WTC11 (cell line): ENCODE measurements around the gene SUGP2. TPM values are rescaled to one million over a fixed set of nuclear protein-coding genes. Genes with fewer than 3 reads are reported as not detected.
A peak's percentile ranks its signal among the peaks of the same experiment; 100 is the strongest.

ENCODE experiments used
- ATAC-seq: fragments of 200-7000 bp; cut with Tn5 transposase; 2 replicates; pipeline ENCODE4 v1.10.0; 2021; ENCODE audit warnings: mild to moderate bottlenecking, moderate library complexity
- CTCF ChIA-PET: fragments of 300-600 bp; sonication (Branson Sonifier 250); formaldehyde crosslinking; loops from one replicate; lab custom pipeline; 2021; ENCODE audit warnings: antibody characterized with exemption; lab: Charles Lee
- POLR2A ChIA-PET: fragments of 350-600 bp; sonication (Branson Sonifier 250); formaldehyde crosslinking; loops from one replicate; lab custom pipeline; 2021; ENCODE audit warnings: antibody characterized with exemption; lab: Charles Lee
- DNase-seq: peaks from one replicate; pipeline ENCODE4 v3.0.0; 2021; ENCODE audit warnings: low spot score
- H3K27ac Mint-ChIP-seq: 2 replicates; pipeline ENCODE4 v1.8.0; 2021; ENCODE audit warnings: mixed read lengths
- H3K27me3 Mint-ChIP-seq: 2 replicates; pipeline ENCODE4 v1.8.0; 2021; ENCODE audit warnings: low read depth, mild to moderate bottlenecking, moderate library complexity, mixed read lengths
- H3K36me3 Mint-ChIP-seq: 2 replicates; pipeline ENCODE4 v1.8.0; 2021; ENCODE audit warnings: mixed read lengths
- H3K4me1 Mint-ChIP-seq: 2 replicates; pipeline ENCODE4 v1.8.0; 2022; ENCODE audit warnings: mixed read lengths
- H3K4me3 Mint-ChIP-seq: 2 replicates; pipeline ENCODE4 v1.8.0; 2021; ENCODE audit warnings: mild to moderate bottlenecking, moderate library complexity, mixed read lengths
- H3K9me3 Mint-ChIP-seq: 2 replicates; pipeline ENCODE4 v1.8.0; 2021; ENCODE audit warnings: mixed read lengths
- ATF1 ChIP-seq: sonication (generic); formaldehyde crosslinking; IDR thresholded peaks from 2 replicates; pipeline ENCODE4 v1.8.1; 2023; ENCODE audit warnings: mild to moderate bottlenecking, moderate library complexity, missing genetic modification reagents
- CDX4 ChIP-seq: fragments of 250-450 bp; sonication (Bioruptor Pico); IDR thresholded peaks from 2 replicates; pipeline ENCODE4 v1.9.0; 2021; ENCODE audit warnings: moderate library complexity, mild to moderate bottlenecking, inconsistent platforms, borderline replicate concordance
- E2F4 ChIP-seq: sonication (generic); formaldehyde crosslinking; IDR thresholded peaks from 2 replicates; pipeline ENCODE4 v1.8.1; 2022; ENCODE audit warnings: low read depth, mild to moderate bottlenecking, moderate library complexity, missing genetic modification reagents, borderline replicate concordance
- E2F5 ChIP-seq: sonication (generic); formaldehyde crosslinking; IDR thresholded peaks from 2 replicates; pipeline ENCODE4 v1.8.1; 2022; ENCODE audit warnings: mild to moderate bottlenecking, moderate library complexity, missing genetic modification reagents
- ETV6 ChIP-seq: sonication (generic); formaldehyde crosslinking; IDR thresholded peaks from 2 replicates; pipeline ENCODE4 v1.8.1; 2022; ENCODE audit warnings: mild to moderate bottlenecking, missing genetic modification reagents
- FOXP4 ChIP-seq: sonication (generic); formaldehyde crosslinking; IDR thresholded peaks from 2 replicates; pipeline ENCODE4 v1.8.0; 2022; ENCODE audit warnings: mild to moderate bottlenecking, missing genetic modification reagents
- GRHL2 ChIP-seq: fragments of 250-450 bp; sonication (Bioruptor Pico); IDR thresholded peaks from 2 replicates; pipeline ENCODE4 v1.8.0; 2022; ENCODE audit warnings: mild to moderate bottlenecking, moderate library complexity; ENCODE audit not compliant: insufficient replicate concordance, severe bottlenecking
- GTF2I ChIP-seq: fragments of 250-450 bp; sonication (Bioruptor Pico); conservative IDR thresholded peaks from 2 replicates; pipeline ENCODE4 v1.4.0; 2021; ENCODE audit warnings: mild to moderate bottlenecking
- MXD4 ChIP-seq: fragments of 250-450 bp; sonication (Bioruptor Pico); IDR thresholded peaks from 2 replicates; pipeline ENCODE4 v1.8.0; 2021; ENCODE audit warnings: mild to moderate bottlenecking, moderate library complexity, borderline replicate concordance
- MYBL2 ChIP-seq: sonication (generic); formaldehyde crosslinking; IDR thresholded peaks from 2 replicates; pipeline ENCODE4 v1.8.1; 2023; ENCODE audit warnings: mild to moderate bottlenecking, moderate library complexity, missing genetic modification reagents
- NFE2L1 ChIP-seq: sonication (generic); formaldehyde crosslinking; IDR thresholded peaks from 2 replicates; pipeline ENCODE4 v1.8.1; 2023; ENCODE audit warnings: missing genetic modification reagents
- NFYB ChIP-seq: sonication (generic); formaldehyde crosslinking; conservative IDR thresholded peaks from 2 replicates; pipeline ENCODE4 v1.8.0; 2022; ENCODE audit warnings: low read depth, missing genetic modification reagents
- NR1H2 ChIP-seq: sonication (generic); formaldehyde crosslinking; IDR thresholded peaks from 2 replicates; pipeline ENCODE4 v1.9.0; 2021; ENCODE audit warnings: mild to moderate bottlenecking, moderate library complexity, missing genetic modification reagents
- RELA ChIP-seq: sonication (generic); formaldehyde crosslinking; IDR thresholded peaks from 2 replicates; pipeline ENCODE4 v1.8.1; 2022; ENCODE audit warnings: missing genetic modification reagents, mild to moderate bottlenecking, borderline replicate concordance
- SOX15 ChIP-seq: fragments of 250-450 bp; sonication (Bioruptor Pico); IDR thresholded peaks from 2 replicates; pipeline ENCODE4 v1.9.0; 2021; ENCODE audit warnings: mild to moderate bottlenecking
- SP1 ChIP-seq: sonication (generic); formaldehyde crosslinking; conservative IDR thresholded peaks from 2 replicates; pipeline ENCODE4 v1.8.1; 2022; ENCODE audit warnings: missing genetic modification reagents
- TP53 ChIP-seq: sonication (generic); formaldehyde crosslinking; IDR thresholded peaks from 2 replicates; pipeline ENCODE4 v1.8.1; 2023; ENCODE audit warnings: mild to moderate bottlenecking, missing genetic modification reagents
- ZBTB21 ChIP-seq: sonication (generic); formaldehyde crosslinking; IDR thresholded peaks from 2 replicates; pipeline ENCODE4 v1.8.1; 2023; ENCODE audit warnings: mild to moderate bottlenecking, missing genetic modification reagents, borderline replicate concordance
- ZBTB43 ChIP-seq: sonication (generic); formaldehyde crosslinking; IDR thresholded peaks from 2 replicates; pipeline ENCODE4 v1.8.1; 2023; ENCODE audit warnings: mild to moderate bottlenecking, missing genetic modification reagents
- ZNF396 ChIP-seq: fragments of 250-450 bp; sonication (Bioruptor Pico); IDR thresholded peaks from 2 replicates; pipeline ENCODE4 v1.8.0; 2021; ENCODE audit warnings: mild to moderate bottlenecking, moderate library complexity, borderline replicate concordance
- ZNF416 ChIP-seq: fragments of 250-450 bp; sonication (Bioruptor Pico); IDR thresholded peaks from 2 replicates; pipeline ENCODE4 v1.9.0; 2021; ENCODE audit warnings: mild to moderate bottlenecking, inconsistent platforms
- total RNA-seq: library from RNA; stranded (reverse); gene quantifications from 3 replicates; pipeline ENCODE4 v1.2.3, GENCODE V29; 2021

The SUGP2 gene
- total RNA-seq, 1 experiment from 2014 or later: 160 TPM

GRCh38 chr19:19062454-19063182, 29.3 kb upstream of the SUGP2 start:
- no peaks in the 10 kb centered on the region for H3K9me3 Mint-ChIP-seq

GRCh38 chr19:19061506-19061905, 28.2 kb upstream of the SUGP2 start:
- Mint-ChIP-seq H3K27ac (no peak overlapping the region), H3K4me3 (no peak overlapping the region), H3K27me3 (peaks cover 41% of the 10 kb centered on the region), H3K36me3 (peaks cover 12% of the 10 kb centered on the region)
- CTCF ChIA-PET: interaction anchor here (3.5 kb wide), 1 partner anchor 54 kb away, joined by 17 read pairs; no protein-coding TSS in a partner anchor
- TF ChIP-seq SOX15 (no peak), ZBTB43 (CRISPR knock-in tag) (no peak), ETV6 (CRISPR knock-in tag) (no peak), NR1H2 (CRISPR knock-in tag) (no peak), SP1 (CRISPR knock-in tag) (no peak), MYBL2 (CRISPR knock-in tag) (no peak), NFYB (CRISPR knock-in tag) (no peak)
- TF ChIP-seq, all 79 proteins: peak for 0
- H3K4me1 Mint-ChIP-seq: peaks cover 19% of the 10 kb centered on the region
- H3K9me3 Mint-ChIP-seq: no peaks in the 10 kb centered on the region
- no peak for DNase-seq
- no peak for ATAC-seq
- POLR2A ChIA-PET: no interaction called here

More at GRCh38 chr19:19062454-19063182, 29.3 kb upstream of the SUGP2 start:
- DNase-seq (no peak), ATAC-seq (no peak)
- peaks cover 19% of the 10 kb centered on the region for H3K4me1 Mint-ChIP-seq
- H3K27ac Mint-ChIP-seq: peak overlapping the region; percentile 48
- CTCF ChIA-PET: interaction anchor here (0.5 to 1.8 kb wide), 11 partner anchors 9 to 514 kb away, joined by 3 to 9 read pairs (median 4); no protein-coding TSS in a partner anchor
- TF ChIP-seq ZNF396 (CRISPR knock-in tag): no peak
- TF ChIP-seq GTF2I (CRISPR knock-in tag): peak; percentile 42; the same call in 1 of the 2 replicates
- TF ChIP-seq CDX4 (CRISPR knock-in tag): no peak
- POLR2A ChIA-PET: interaction anchor here (0.6 kb wide), 1 partner anchor 8 kb away, joined by 5 read pairs; no protein-coding TSS in a partner anchor
- H3K36me3 Mint-ChIP-seq: peaks cover 6% of the 10 kb centered on the region
- peaks cover 52% of the 10 kb centered on the region for H3K27me3 Mint-ChIP-seq
- peak overlapping the region; percentile 71 for H3K4me3 Mint-ChIP-seq

GRCh38 chr19:19059837-19060611, 26.7 kb upstream of the SUGP2 start:
- POLR2A ChIA-PET: interaction anchor here (0.6 kb wide), 1 partner anchor 197 kb away, joined by 3 read pairs; no protein-coding TSS in a partner anchor
- no peak for ATAC-seq
- DNase-seq: no peak
- peaks cover 27% of the 10 kb centered on the region for H3K27me3 Mint-ChIP-seq
- no peak overlapping the region for H3K27ac Mint-ChIP-seq
- H3K36me3 Mint-ChIP-seq: peaks cover 20% of the 10 kb centered on the region
- peaks cover 17% of the 10 kb centered on the region for H3K4me1 Mint-ChIP-seq
- CTCF ChIA-PET: interaction anchor here (1.1 to 3.5 kb wide), 2 partner anchors 52 to 56 kb away, joined by 3 to 17 read pairs; no protein-coding TSS in a partner anchor
- no peaks in the 10 kb centered on the region for H3K9me3 Mint-ChIP-seq
- no peak overlapping the region for H3K4me3 Mint-ChIP-seq
- TF ChIP-seq FOXP4 (CRISPR knock-in tag): no peak
- TF ChIP-seq SOX15: no peak
- no peak for TF ChIP-seq GTF2I (CRISPR knock-in tag)
- no peak for TF ChIP-seq GRHL2 (CRISPR knock-in tag)
- no peak for TF ChIP-seq NFE2L1
- TF ChIP-seq MXD4 (CRISPR knock-in tag): no peak
- TF ChIP-seq ZNF396 (CRISPR knock-in tag): no peak
- no peak for TF ChIP-seq E2F4 (CRISPR knock-in tag)
- TF ChIP-seq ZBTB21 (CRISPR knock-in tag): no peak
- TF ChIP-seq E2F5 (CRISPR knock-in tag): no peak
- TF ChIP-seq RELA (CRISPR knock-in tag): no peak
- TF ChIP-seq ATF1 (CRISPR knock-in tag): no peak
- TF ChIP-seq TP53 (CRISPR knock-in tag): no peak
- TF ChIP-seq ETV6 (CRISPR knock-in tag): no peak
- no peak for TF ChIP-seq ZNF416
